Right lobe of liver (tissue), 4 donors: ENCODE results near the gene AIG1.

Source experiments
- CTCF ChIP-seq, 4 donors: fragments of 200-600 bp in 3 of 4; fragments of 450-650 bp in 1 of 4; IDR thresholded peaks; one replicate each; pipeline versions ENCODE4 v1.5.1 to v1.8.0; 2016 to 2022; ENCODE audit warnings: antibody characterized with exemption in 4 of 4, mild to moderate bottlenecking in 2 of 4
- POLR2A ChIP-seq: fragments of 450-650 bp; IDR thresholded peaks from one replicate; pipeline ENCODE4 v1.6.1; 2017; ENCODE audit warnings: antibody characterized with exemption, mild to moderate bottlenecking
- donor health status: DM: no; HTN: no; CAD: no.
- donor health status: DM: no; HTN: no; CAD: no.
- donor health status: DM: no; HTN: yes; CAD: no.

DNA sequence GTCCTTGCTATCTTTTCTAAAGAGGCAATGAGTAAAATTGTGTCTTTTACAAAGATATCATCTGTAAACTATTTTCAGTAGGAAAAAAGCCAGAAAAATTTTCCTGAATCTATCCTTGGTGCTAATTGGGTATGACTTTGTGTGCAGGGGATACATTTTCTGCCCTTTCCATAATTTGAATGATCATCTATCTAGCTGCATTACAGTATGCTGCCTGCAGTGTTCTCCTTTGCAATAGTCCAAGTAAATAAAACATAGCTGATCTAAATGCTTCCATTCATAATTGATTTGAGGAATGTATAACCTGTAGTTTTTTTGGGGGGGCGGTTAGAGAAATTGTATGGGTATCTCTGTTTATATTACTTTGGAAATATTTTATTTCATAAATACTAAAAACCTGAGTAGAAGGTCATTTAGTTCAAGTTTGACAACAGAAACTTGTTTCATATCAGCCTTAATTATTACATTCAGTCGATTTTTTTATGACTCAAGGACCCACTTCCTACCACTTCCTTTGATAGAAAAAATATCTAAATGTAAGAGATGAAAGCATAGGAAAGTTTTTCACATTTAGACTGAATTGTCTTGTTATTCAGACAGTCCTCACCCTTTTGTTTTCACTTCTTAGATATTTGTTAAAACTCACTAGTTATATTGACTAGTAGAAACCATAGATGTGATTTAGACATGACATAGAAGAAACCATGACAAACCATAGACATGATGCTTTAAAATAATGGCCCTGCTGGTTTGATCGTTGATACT lies 75.3 kb downstream of the AIG1 start:
- no peak for TF ChIP-seq CTCF (IDR thresholded peaks at IDR 0.05)
- no peak for TF ChIP-seq POLR2A
